Liver (tissue), 9 donors: ENCODE results near the gene LBP. TPM values are rescaled to one million over a fixed set of nuclear protein-coding genes. Genes with fewer than 3 reads are reported as not detected.

ENCODE experiments used
- DNase-seq: peaks from one replicate; pipeline ENCODE4 v3.0.0-alpha.2; 2017; ENCODE audit warnings: low spot score
- H3K27ac ChIP-seq, 2 donors: one replicate each; pipeline ENCODE4 v1.7.0; 2013; ENCODE audit warnings: inconsistent platforms in 2 of 2, low read length in 2 of 2, control low read depth in 1 of 2, low read depth in 1 of 2, mild to moderate bottlenecking in 1 of 2
- H3K27me3 ChIP-seq, 4 donors: one replicate each; pipeline versions ENCODE4 v1.6.1 to v1.7.0; 2013; ENCODE audit warnings: low read length in 3 of 4, inconsistent platforms in 1 of 4, mild to moderate bottlenecking in 1 of 4, moderate library complexity in 1 of 4; ENCODE audit not compliant: control insufficient read depth in 4 of 4, insufficient read depth in 4 of 4
- H3K36me3 ChIP-seq, 4 donors: one replicate each; pipeline versions ENCODE4 v1.6.1 to v1.7.0; 2013; ENCODE audit warnings: low read length in 3 of 4, mild to moderate bottlenecking in 3 of 4, low read depth in 1 of 4, moderate library complexity in 1 of 4; ENCODE audit not compliant: control insufficient read depth in 4 of 4, insufficient read depth in 3 of 4
- H3K4me1 ChIP-seq, 4 donors: one replicate each; pipeline versions ENCODE4 v1.6.1 to v1.7.0; 2013; ENCODE audit warnings: low read length in 3 of 4, mild to moderate bottlenecking in 3 of 4, moderate library complexity in 1 of 4; ENCODE audit not compliant: control insufficient read depth in 4 of 4, insufficient read depth in 4 of 4
- H3K4me3 ChIP-seq, 3 donors: one replicate each; pipeline versions ENCODE4 v1.6.1 to v1.7.0; 2013; ENCODE audit warnings: low read length in 3 of 3, control low read depth in 1 of 3, low read depth in 1 of 3, mild to moderate bottlenecking in 1 of 3
- H3K9ac ChIP-seq, 2 donors: one replicate each; pipeline ENCODE4 v1.7.0; 2013; ENCODE audit warnings: low read length in 2 of 2, mild to moderate bottlenecking in 2 of 2, moderate library complexity in 2 of 2, control low read depth in 1 of 2, low read depth in 1 of 2
- H3K9me3 ChIP-seq, 4 donors: one replicate each; pipeline versions ENCODE4 v1.6.1 to v1.7.0; 2013; ENCODE audit warnings: low read length in 3 of 4; ENCODE audit not compliant: control insufficient read depth in 4 of 4
- ATF3 ChIP-seq: IDR thresholded peaks from 2 replicates; pipeline ENCODE4 v1.6.1; 2016; ENCODE audit warnings: antibody characterized with exemption
- CTCF ChIP-seq: fragments of 150-350 bp; IDR thresholded peaks from 2 replicates; pipeline ENCODE4 v1.5.1; 2017; ENCODE audit warnings: improper control_type of control experiment, low read depth, low read length; ENCODE audit not compliant: missing input control
- EGR1 ChIP-seq, 2 donors: IDR thresholded peaks; 2 replicates each; pipeline ENCODE4 v1.6.1; 2016 to 2018; ENCODE audit warnings: antibody characterized with exemption in 2 of 2, low read depth in 2 of 2
- FOXA1 ChIP-seq: IDR thresholded peaks from 2 replicates; pipeline ENCODE4 v1.6.1; 2016; ENCODE audit warnings: antibody characterized with exemption
- FOXA2 ChIP-seq: IDR thresholded peaks from 2 replicates; pipeline ENCODE4 v1.6.1; 2016; ENCODE audit warnings: antibody characterized with exemption
- GABPA ChIP-seq, 2 donors: IDR thresholded peaks in 1 of 2; conservative IDR thresholded peaks in 1 of 2; 2 replicates each; pipeline ENCODE4 v1.6.1; 2016; ENCODE audit warnings: antibody characterized with exemption in 2 of 2, mild to moderate bottlenecking in 1 of 2, moderate library complexity in 1 of 2
- HNF4A ChIP-seq, 2 donors: conservative IDR thresholded peaks; 2 replicates each; pipeline ENCODE4 v1.6.1; 2016; ENCODE audit warnings: antibody characterized with exemption in 2 of 2, mild to moderate bottlenecking in 2 of 2
- HNF4G ChIP-seq: IDR thresholded peaks from 2 replicates; pipeline ENCODE4 v1.6.1; 2016; ENCODE audit warnings: antibody characterized with exemption
- MAX ChIP-seq: IDR thresholded peaks from 2 replicates; pipeline ENCODE4 v1.6.1; 2016; ENCODE audit warnings: antibody characterized with exemption
- NR2F2 ChIP-seq: IDR thresholded peaks from 2 replicates; pipeline ENCODE4 v1.6.1; 2016; ENCODE audit warnings: antibody characterized with exemption
- RAD21 ChIP-seq, 2 donors: IDR thresholded peaks; 2 replicates each; pipeline ENCODE4 v1.6.1; 2016; ENCODE audit warnings: antibody characterized with exemption in 2 of 2, mild to moderate bottlenecking in 2 of 2
- REST ChIP-seq: IDR thresholded peaks from 2 replicates; pipeline ENCODE4 v1.6.1; 2016; ENCODE audit warnings: antibody characterized with exemption, mild to moderate bottlenecking
- RXRA ChIP-seq, 2 donors: IDR thresholded peaks; 2 replicates each; pipeline ENCODE4 v1.6.1; 2017 to 2018; ENCODE audit warnings: antibody characterized with exemption in 2 of 2, mild to moderate bottlenecking in 1 of 2
- SP1 ChIP-seq: IDR thresholded peaks from 2 replicates; pipeline ENCODE4 v1.6.1; 2018; ENCODE audit warnings: antibody characterized with exemption, mild to moderate bottlenecking
- YY1 ChIP-seq: IDR thresholded peaks from 2 replicates; pipeline ENCODE4 v1.6.1; 2016; ENCODE audit warnings: antibody characterized with exemption, mild to moderate bottlenecking
- ZBTB33 ChIP-seq: IDR thresholded peaks from 2 replicates; pipeline ENCODE4 v1.6.1; 2016; ENCODE audit warnings: antibody characterized with exemption
- WGBS: extraction: QIAGEN DNeasy Blood & Tissue Kit; methylation state at CpG from one replicate; pipeline ENCODE4 v1.1.7; 2013; 5-methylcytosine and 5-hydroxymethylcytosine counted together
- polyA plus RNA-seq, 2 donors: library from polyadenylated mRNA; stranded (reverse) in 1 of 2; unstranded in 1 of 2; fragments of 200-250 nt in 1 of 2; fragments of >200 nt in 1 of 2; fragmentation: Nextera tagmentation in 1 of 2; extraction: Ambion mirVana in 1 of 2; gene quantifications; one replicate each; pipeline versions ENCODE4 v1.2.1 to v1.2.3, GENCODE V29; 2013 to 2015
- total RNA-seq, 2 donors: library from RNA; depleted of rRNA; stranded (reverse); fragments of >200 nt; gene quantifications; one replicate each; pipeline ENCODE4 v1.2.3, GENCODE V29; 2014
- donor health status: healthy.
- donor health status: healthy.
- donor health status: healthy.
- donor health status: healthy.
- donor health status: healthy.

The LBP gene
- total and polyA plus RNA-seq, 4 donors, result 561 to 1,485 (median 1,083) TPM

- Histone ChIP-seq H3K36me3 (peaks cover 17 to 89% (median 72%) of the 10 kb centered on the region in 4 donors), H3K4me1 (peaks cover 0 to 18% (median 16%) of the 10 kb centered on the region in 4 donors), H3K9ac (no peak overlapping the region), H3K4me3 (no peak overlapping the region), H3K27me3 (no peaks in the 10 kb centered on the region), H3K9me3 (no peaks in the 10 kb centered on the region), H3K27ac (no peak overlapping the region)
- 86% methylated on average over 4 of the region's 4 CpGs for WGBS
- no peak for DNase-seq
- no peak for TF ChIP-seq RAD21 (IDR thresholded peaks at IDR 0.05)
Observed at GRCh38 chr20:38423541-38423940, 77.3 kb downstream of the LBP start.

- H3K4me1 ChIP-seq, result peaks cover 0 to 27% (median 25%) of the 10 kb centered on the region in 4 donors
- H3K9me3 ChIP-seq, result no peaks in the 10 kb centered on the region
- no peaks in the 10 kb centered on the region for H3K27me3 ChIP-seq
- no peak overlapping the region for H3K27ac ChIP-seq
- no peak overlapping the region for H3K4me3 ChIP-seq
- H3K9ac ChIP-seq, result no peak overlapping the region
- TF ChIP-seq RAD21 (IDR thresholded peaks at IDR 0.05) (no peak), CTCF (no peak), HNF4G (no peak)
- 97% methylated on average over 1 of the region's 1 CpG for WGBS
- DNase-seq, result no peak
- peaks cover 18 to 90% (median 74%) of the 10 kb centered on the region in 4 donors for H3K36me3 ChIP-seq
Observed at GRCh38 chr20:38424401-38424800, 78.1 kb downstream of the LBP start.

- H3K27ac ChIP-seq, result peak overlapping the region; percentile 16 to 81
- WGBS, result 85% methylated on average over 15 of the region's 15 CpGs
- H3K4me1 ChIP-seq, result peaks cover 0 to 42% (median 35%) of the 10 kb centered on the region in 4 donors
- no peak overlapping the region for H3K4me3 ChIP-seq
- peaks cover 13 to 84% (median 67%) of the 10 kb centered on the region in 4 donors for H3K36me3 ChIP-seq
- no peak overlapping the region for H3K9ac ChIP-seq
- H3K9me3 ChIP-seq, result no peaks in the 10 kb centered on the region
- H3K27me3 ChIP-seq, result no peaks in the 10 kb centered on the region
- DNase-seq, result no peak
- no peak for TF ChIP-seq EGR1 (IDR thresholded peaks at IDR 0.05; ENCODE audit: low read depth in 2 of 2)
- no peak for TF ChIP-seq ATF3
- TF ChIP-seq ZBTB33, result no peak
- no peak for TF ChIP-seq CTCF
- no peak for TF ChIP-seq MAX
- TF ChIP-seq YY1, result no peak
- TF ChIP-seq HNF4A (conservative IDR thresholded peaks at IDR 0.05), result no peak
- no peak for TF ChIP-seq RAD21 (IDR thresholded peaks at IDR 0.05)
- TF ChIP-seq FOXA1, result no peak
- TF ChIP-seq FOXA2, result no peak
- TF ChIP-seq RXRA (IDR thresholded peaks at IDR 0.05), result no peak
- no peak for TF ChIP-seq GABPA (IDR thresholded peaks at IDR 0.05 in 1 of 2, conservative IDR thresholded peaks at IDR 0.05 in 1 of 2)
- TF ChIP-seq REST, result no peak
- TF ChIP-seq NR2F2, result no peak
- no peak for TF ChIP-seq SP1
Observed at GRCh38 chr20:38426006-38426897, 80.0 kb downstream of the LBP start.
